GM12872 (cell line): Measurements from ENCODE around the gene PPP4R3A.

Experiments
- CTCF ChIP-seq: IDR thresholded peaks from 3 replicates; pipeline ENCODE4 v1.5.1; 2011; ENCODE audit warnings: low read depth, mild to moderate bottlenecking, low read length, moderate library complexity; ENCODE audit not compliant: insufficient read depth

Gene PPP4R3A

GRCh38 chr14:91477388-91477787 lies 32.7 kb downstream of the PPP4R3A start:
- no peak for TF ChIP-seq CTCF

GRCh38 chr14:91473046-91473445 lies 37.1 kb downstream of the PPP4R3A start:
- no peak for TF ChIP-seq CTCF

- no peak for TF ChIP-seq CTCF
Observed at GRCh38 chr14:91470216-91470615, 39.9 kb downstream of the PPP4R3A start.

- TF ChIP-seq CTCF, result no peak
Observed at GRCh38 chr14:91466192-91466591, 43.9 kb downstream of the PPP4R3A start.

- TF ChIP-seq CTCF, result no peak
Observed at GRCh38 chr14:91464615-91465205, 45.4 kb downstream of the PPP4R3A start.

GRCh38 chr14:91458612-91459011 lies 51.5 kb downstream of the PPP4R3A start:
- TF ChIP-seq CTCF, result no peak

- no peak for TF ChIP-seq CTCF
Observed at GRCh38 chr14:91456283-91456682, 53.8 kb downstream of the PPP4R3A start.
